ENCODE results near the gene ABHD12B.
A peak's percentile ranks its signal among the peaks of the same experiment; 100 is the strongest.

ABHD12B gene

DNA sequence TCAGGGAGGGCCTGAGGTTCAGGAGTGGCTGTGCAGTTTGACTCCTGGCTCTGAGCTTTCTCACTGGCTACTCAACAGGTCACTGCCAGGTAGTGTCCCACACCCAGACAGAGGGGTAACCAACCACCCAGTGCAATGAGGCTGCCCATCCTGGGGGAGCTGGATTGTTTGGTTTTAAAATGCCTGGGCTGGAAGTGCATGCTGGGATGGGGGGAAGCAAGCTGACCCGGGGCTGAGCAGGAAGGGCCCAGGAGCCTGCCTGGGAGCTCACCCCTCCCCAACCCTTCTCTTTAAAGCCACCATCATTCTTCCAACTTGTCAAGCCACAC is 12.6 kb upstream of the ABHD12B start:
- H3K27ac ChIP-seq = no peak overlapping the region
- TF ChIP-seq CTCF (IDR thresholded peaks at IDR 0.05) (no peak), ZFX (IDR thresholded peaks at IDR 0.05; ENCODE audit: borderline replicate concordance) (no peak)

GRCh38 chr14:50860478-50861086 is 11.3 kb upstream of the ABHD12B start:
- TF ChIP-seq CTCF (IDR thresholded peaks at IDR 0.05) (peak; percentile 91), ZFX (IDR thresholded peaks at IDR 0.05; ENCODE audit: borderline replicate concordance) (no peak)
- no peak overlapping the region for H3K27ac ChIP-seq

DNA sequence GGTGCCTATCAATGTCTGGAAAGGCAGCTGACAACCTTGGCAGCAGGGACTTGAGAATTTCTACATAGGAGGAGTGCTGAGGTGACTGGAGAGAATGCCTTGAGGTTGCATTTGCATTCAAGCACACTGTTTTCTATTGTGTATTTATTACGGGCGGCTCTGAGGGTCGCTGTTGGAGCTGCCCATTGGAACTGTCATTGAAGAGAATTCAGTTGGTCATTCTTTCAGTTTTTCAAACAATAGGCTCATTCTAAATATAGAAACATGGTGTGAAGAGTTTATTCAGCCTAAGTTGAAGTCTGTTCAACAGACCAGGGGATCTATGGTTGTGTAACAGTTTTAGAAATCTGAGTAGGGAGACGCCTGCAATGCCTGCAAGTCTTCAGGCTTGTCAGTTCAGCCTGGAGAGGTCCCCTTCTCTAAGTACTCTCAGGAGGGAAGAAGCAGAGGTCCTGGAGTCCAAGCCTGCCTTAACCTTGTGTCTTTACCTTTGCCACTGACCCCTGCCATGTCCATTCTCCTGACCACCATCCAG is 9.8 kb upstream of the ABHD12B start:
- TF ChIP-seq CTCF (IDR thresholded peaks at IDR 0.05) (no peak), ZFX (IDR thresholded peaks at IDR 0.05; ENCODE audit: borderline replicate concordance) (no peak)
- H3K27ac ChIP-seq = no peak overlapping the region

- H3K27ac ChIP-seq = no peak overlapping the region
- TF ChIP-seq CTCF (IDR thresholded peaks at IDR 0.05) = no peak
- no peak for TF ChIP-seq ZFX (IDR thresholded peaks at IDR 0.05; ENCODE audit: borderline replicate concordance)
Measured at GRCh38 chr14:50864237-50864636, 7.6 kb upstream of the ABHD12B start.

- no peak for TF ChIP-seq ZFX (IDR thresholded peaks at IDR 0.05; ENCODE audit: borderline replicate concordance)
- no peak for TF ChIP-seq CTCF (IDR thresholded peaks at IDR 0.05)
Measured at GRCh38 chr14:50864946-50865345, 6.9 kb upstream of the ABHD12B start.

DNA sequence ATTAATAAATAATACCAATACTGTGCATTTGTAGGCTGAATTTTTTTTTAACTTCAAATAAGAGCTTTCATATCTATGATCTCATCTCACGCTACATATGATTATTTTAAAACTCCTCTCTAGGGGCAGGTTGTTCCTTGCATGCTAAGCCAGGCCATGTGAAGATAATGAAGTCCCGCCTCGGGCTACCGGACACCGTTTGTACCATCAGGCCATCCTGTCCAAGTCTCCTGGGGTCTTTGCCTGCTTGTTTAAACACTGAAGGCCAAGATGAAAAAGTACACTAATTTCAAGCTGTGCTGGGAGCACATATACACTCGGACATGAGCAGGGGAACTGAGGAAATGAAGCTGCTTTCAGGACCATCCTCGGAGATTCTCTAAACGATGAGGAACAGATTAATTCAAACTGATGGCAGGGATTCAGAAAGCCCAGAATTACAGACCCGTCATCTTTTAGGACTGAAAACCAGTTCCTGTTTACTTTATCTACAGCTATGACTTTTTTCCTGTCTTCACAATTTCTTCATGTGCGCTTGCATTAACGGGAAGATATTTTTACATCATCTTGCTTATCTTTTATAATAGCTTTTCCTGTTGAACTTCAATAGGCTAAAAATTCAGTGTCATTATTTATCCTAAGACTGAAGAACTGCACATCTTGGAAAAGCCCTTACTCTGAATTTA is 6.3 kb upstream of the ABHD12B start:
- TF ChIP-seq CTCF (IDR thresholded peaks at IDR 0.05) = no peak
- TF ChIP-seq ZFX (IDR thresholded peaks at IDR 0.05; ENCODE audit: borderline replicate concordance) = no peak
- H3K27ac ChIP-seq = no peak overlapping the region

More at GRCh38 chr14:50864946-50865345, 6.9 kb upstream of the ABHD12B start:
- no peak overlapping the region for H3K27ac ChIP-seq

DNA sequence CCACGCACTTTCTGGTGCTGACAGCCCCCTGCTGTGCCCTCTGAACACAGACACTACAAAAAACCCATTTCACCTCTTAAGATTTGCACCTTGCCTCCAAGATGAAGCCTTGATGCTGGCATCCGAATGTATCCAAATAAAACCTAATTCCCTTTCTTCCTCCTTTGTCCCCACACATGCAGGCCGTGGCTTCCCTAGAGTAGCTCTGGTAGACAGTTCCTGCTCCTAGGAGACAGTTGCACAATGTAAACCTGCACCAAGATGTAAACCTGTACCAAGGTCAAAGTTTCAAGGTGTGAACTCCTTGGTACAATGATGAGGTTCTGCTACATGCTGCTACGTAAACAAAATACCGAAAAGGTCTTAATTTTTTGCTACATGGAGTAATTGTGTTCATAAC is 625 bp upstream of the ABHD12B start:
- no peak overlapping the region for H3K27ac ChIP-seq
- TF ChIP-seq ZFX (IDR thresholded peaks at IDR 0.05; ENCODE audit: borderline replicate concordance) (no peak), CTCF (IDR thresholded peaks at IDR 0.05) (no peak)

Data from 22Rv1 (cell line).